Body of pancreas (tissue), 4 donors: ENCODE data around the gene UBR2. TPM values are rescaled to one million over a fixed set of nuclear protein-coding genes. Genes with fewer than 3 reads are reported as not detected.

Source experiments
- ATAC-seq: fragments of 150-250 bp; one replicate; pipeline ENCODE4 v1.9.1; 2016
- DNase-seq, 4 donors: peaks; one replicate each; pipeline ENCODE4 v3.0.0-alpha.2; 2019
- H3K27ac ChIP-seq, 4 donors: fragments of 200-600 bp; sonication (generic); 1 replicate in 3 of 4; 2 replicates in 1 of 4; pipeline versions ENCODE4 v1.5.1 to v1.6.1; 2016 to 2019; ENCODE audit warnings: mild to moderate bottlenecking in 1 of 4, mixed read lengths in 1 of 4, moderate library complexity in 1 of 4
- H3K27me3 ChIP-seq, 2 donors: fragments of 200-600 bp; sonication (generic); one replicate each; pipeline ENCODE4 v1.6.0; 2016; ENCODE audit warnings: mild to moderate bottlenecking in 1 of 2
- H3K36me3 ChIP-seq, 2 donors: fragments of 200-600 bp; sonication (generic); replicated peaks in 1 of 2; 2 replicates each; pipeline ENCODE4 v1.5.1; 2016; ENCODE audit warnings: low read depth in 2 of 2; ENCODE audit not compliant: insufficient read depth in 1 of 2
- H3K4me1 ChIP-seq: fragments of 200-600 bp; sonication (generic); one replicate; pipeline ENCODE4 v1.6.0; 2016
- H3K4me3 ChIP-seq, 2 donors: fragments of 200-600 bp; sonication (generic); 1 replicate in 1 of 2; 2 replicates in 1 of 2; pipeline ENCODE4 v1.5.1; 2016 to 2019
- H3K9me3 ChIP-seq, 3 donors: fragments of 200-600 bp; sonication (generic); 1 replicate in 2 of 3; 2 replicates in 1 of 3; pipeline ENCODE4 v1.5.1; 2016
- POLR2A ChIP-seq, 3 donors: fragments of 450-650 bp; IDR thresholded peaks; one replicate each; pipeline ENCODE4 v1.6.1; 2016; ENCODE audit warnings: antibody characterized with exemption in 3 of 3, mild to moderate bottlenecking in 2 of 3
- WGBS, 2 donors: methylation state at CpG; one replicate each; pipeline ENCODE4 v1.1.5; 2017; 5-methylcytosine and 5-hydroxymethylcytosine counted together
- intact Hi-C: fragments of 100-400 bp; cut with DNase I; formaldehyde crosslinking; loops from one replicate; pipeline ENCODE4 v1.15.1; 2023
- total RNA-seq, 2 donors: library from RNA; depleted of rRNA; stranded (reverse); fragments of >200 nt; gene quantifications; one replicate each; pipeline ENCODE4 v1.1.0, GENCODE V29; 2016
- TF ChIP-seq, protein P1 (sequence below), 7 experiments: fragments of 450-650 bp in 4 of 7; fragments of 200-600 bp in 3 of 7; sonication (generic) in 3 of 7; IDR thresholded peaks; one replicate each; pipeline ENCODE4 v1.5.1; 2016 to 2019; ENCODE audit warnings: antibody characterized with exemption in 7 of 7

UBR2 gene
- total RNA-seq, 2 donors from 2014 or later: 19.4 to 23.9 TPM

DNA sequence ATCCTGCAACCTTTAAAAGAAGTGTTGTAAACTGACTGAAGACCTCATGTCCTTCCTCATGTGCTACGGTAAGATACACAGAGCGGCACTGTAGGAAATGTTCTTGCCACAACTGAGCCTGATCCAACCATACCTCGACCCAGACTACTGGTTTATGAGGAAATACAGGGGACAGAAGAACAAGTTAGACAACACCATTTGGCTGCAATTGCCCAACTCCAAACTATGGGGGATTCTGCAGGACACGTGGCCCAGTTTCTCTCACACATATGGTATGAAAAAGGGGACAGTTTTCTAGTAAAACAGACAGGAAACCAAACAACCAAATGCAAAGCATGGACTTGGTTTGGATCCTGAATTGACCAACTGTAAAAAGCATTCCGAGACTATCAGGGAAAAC, 148.1 kb downstream of the UBR2 start:
- H3K27ac ChIP-seq: no peak overlapping the region
- intact Hi-C loops: no loop called here
- H3K36me3 ChIP-seq: no peaks in the 10 kb centered on the region
- no peak for DNase-seq
- WGBS, 2 donors: 87 to 90% methylated on average over 5 of the region's 5 CpGs
- TF ChIP-seq POLR2A (IDR thresholded peaks at IDR 0.05): no peak
- TF ChIP-seq, protein P1, sequence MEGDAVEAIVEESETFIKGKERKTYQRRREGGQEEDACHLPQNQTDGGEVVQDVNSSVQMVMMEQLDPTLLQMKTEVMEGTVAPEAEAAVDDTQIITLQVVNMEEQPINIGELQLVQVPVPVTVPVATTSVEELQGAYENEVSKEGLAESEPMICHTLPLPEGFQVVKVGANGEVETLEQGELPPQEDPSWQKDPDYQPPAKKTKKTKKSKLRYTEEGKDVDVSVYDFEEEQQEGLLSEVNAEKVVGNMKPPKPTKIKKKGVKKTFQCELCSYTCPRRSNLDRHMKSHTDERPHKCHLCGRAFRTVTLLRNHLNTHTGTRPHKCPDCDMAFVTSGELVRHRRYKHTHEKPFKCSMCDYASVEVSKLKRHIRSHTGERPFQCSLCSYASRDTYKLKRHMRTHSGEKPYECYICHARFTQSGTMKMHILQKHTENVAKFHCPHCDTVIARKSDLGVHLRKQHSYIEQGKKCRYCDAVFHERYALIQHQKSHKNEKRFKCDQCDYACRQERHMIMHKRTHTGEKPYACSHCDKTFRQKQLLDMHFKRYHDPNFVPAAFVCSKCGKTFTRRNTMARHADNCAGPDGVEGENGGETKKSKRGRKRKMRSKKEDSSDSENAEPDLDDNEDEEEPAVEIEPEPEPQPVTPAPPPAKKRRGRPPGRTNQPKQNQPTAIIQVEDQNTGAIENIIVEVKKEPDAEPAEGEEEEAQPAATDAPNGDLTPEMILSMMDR (IDR thresholded peaks at IDR 0.05): no peak
- H3K4me1 ChIP-seq: no peaks in the 10 kb centered on the region
- no peaks in the 10 kb centered on the region for H3K27me3 ChIP-seq
- H3K9me3 ChIP-seq: peaks cover 0 to 12% (median 0%) of the 10 kb centered on the region in 3 donors
- ATAC-seq: no peak
- H3K4me3 ChIP-seq: no peak overlapping the region

DNA sequence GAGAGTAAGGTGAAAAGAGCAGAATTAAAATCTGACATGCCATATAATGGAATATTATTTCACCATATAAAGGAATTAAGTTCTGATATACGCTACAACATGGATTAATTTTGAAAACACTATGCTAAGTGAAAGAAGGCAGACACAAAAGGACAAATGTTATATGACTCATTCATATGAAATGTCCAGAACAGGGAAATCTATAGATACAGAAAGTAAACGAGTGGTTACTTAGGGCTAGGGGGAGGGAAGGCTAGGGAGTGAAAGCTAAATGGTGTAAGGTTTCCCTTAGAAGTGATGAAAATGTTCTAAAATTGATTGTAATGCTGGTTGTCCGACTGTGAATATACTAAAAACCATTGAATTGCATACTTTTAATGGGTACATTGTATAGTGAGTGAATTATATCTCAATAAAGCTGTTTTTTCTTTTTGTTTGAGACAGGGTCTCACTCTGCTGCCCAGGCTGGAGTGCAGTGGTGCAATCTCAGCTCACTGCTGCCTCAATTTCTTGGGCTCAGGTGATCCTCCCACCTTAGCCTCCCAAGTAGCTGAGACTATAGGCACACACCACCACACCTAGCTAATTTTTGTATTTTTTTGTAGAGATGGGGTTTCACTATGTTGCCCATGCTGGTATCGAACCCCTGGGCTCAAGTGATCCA, 150.4 kb downstream of the UBR2 start:
- H3K4me3 ChIP-seq: no peak overlapping the region

DNA sequence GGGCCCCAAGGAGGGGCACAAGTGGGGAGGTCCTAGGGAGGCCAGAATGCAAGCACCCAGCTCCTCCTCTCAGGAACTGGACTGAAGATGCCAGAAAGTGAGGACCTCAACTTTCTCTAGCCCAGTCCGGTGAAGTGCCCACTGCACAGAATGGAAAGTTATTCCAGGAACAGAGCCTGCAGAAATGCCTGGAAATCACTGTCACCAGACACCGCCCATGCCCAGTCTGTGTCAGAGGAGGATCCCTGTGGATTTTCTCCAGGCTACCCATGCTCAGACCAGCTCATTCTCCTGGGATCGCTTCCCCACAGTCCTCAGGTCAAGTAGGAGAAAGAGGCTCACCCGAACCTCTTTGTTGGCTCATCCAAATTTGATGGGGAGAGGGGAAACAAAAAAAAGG, 152.0 kb downstream of the UBR2 start:
- Histone ChIP-seq H3K36me3 (no peaks in the 10 kb centered on the region), H3K27ac (no peak overlapping the region), H3K4me3 (no peak overlapping the region), H3K4me1 (no peaks in the 10 kb centered on the region), H3K27me3 (no peaks in the 10 kb centered on the region), H3K9me3 (peaks cover 0 to 12% (median 0%) of the 10 kb centered on the region in 3 donors)
- ATAC-seq: no peak
- no peak for TF ChIP-seq POLR2A (IDR thresholded peaks at IDR 0.05)
- TF ChIP-seq, protein P1 (IDR thresholded peaks at IDR 0.05): no peak
- intact Hi-C loops: no loop called here
- WGBS, 2 donors: 77 to 83% methylated on average over 2 to 4 of the region's 4 CpGs
- DNase-seq: no peak

More for the DNA sequence above, 150.4 kb downstream of the UBR2 start:
- no peak for TF ChIP-seq POLR2A (IDR thresholded peaks at IDR 0.05)
- TF ChIP-seq, protein P1 (IDR thresholded peaks at IDR 0.05): no peak
- peaks cover 0 to 12% (median 0%) of the 10 kb centered on the region in 3 donors for H3K9me3 ChIP-seq
- no peaks in the 10 kb centered on the region for H3K4me1 ChIP-seq
- no peaks in the 10 kb centered on the region for H3K27me3 ChIP-seq
- 70 to 72% methylated on average over 4 of the region's 4 CpGs for WGBS, 2 donors
- no peaks in the 10 kb centered on the region for H3K36me3 ChIP-seq
- no peak for ATAC-seq
- H3K27ac ChIP-seq: no peak overlapping the region
- no peak for DNase-seq
- intact Hi-C loops: no loop called here

DNA sequence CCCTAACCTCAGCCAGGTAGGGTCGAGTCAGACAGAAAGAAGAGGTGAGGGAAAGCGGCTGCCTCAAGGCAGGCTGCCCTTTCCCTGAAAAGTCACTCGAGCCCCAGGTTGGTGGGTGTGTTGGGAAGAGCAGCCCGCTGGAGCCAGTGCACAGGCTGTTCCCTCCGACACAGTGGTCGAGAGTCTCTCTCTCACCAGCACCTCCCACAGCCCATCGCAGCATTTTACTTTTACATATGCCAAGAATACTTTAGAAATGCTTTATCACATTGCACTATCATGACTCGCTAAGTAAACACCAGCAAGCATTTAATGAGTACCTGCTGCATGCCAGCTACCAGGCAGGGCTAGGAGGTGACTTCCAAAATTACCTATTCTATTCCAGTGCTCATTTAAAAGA, 156.9 kb downstream of the UBR2 start:
- no peaks in the 10 kb centered on the region for H3K36me3 ChIP-seq
- H3K9me3 ChIP-seq: no peaks in the 10 kb centered on the region
- WGBS, 2 donors: 52 to 56% methylated on average over 8 of the region's 8 CpGs
- intact Hi-C loops: loop anchor here (5.0 kb wide), 1 partner anchor 53 kb away; no protein-coding TSS in a partner anchor
- H3K27ac ChIP-seq: no peak overlapping the region
- H3K27me3 ChIP-seq: no peaks in the 10 kb centered on the region
- no peak overlapping the region for H3K4me3 ChIP-seq
- H3K4me1 ChIP-seq: no peaks in the 10 kb centered on the region
- TF ChIP-seq, protein P1 (IDR thresholded peaks at IDR 0.05): no peak
- TF ChIP-seq POLR2A (IDR thresholded peaks at IDR 0.05): no peak
- no peak for DNase-seq
- ATAC-seq: no peak

DNA sequence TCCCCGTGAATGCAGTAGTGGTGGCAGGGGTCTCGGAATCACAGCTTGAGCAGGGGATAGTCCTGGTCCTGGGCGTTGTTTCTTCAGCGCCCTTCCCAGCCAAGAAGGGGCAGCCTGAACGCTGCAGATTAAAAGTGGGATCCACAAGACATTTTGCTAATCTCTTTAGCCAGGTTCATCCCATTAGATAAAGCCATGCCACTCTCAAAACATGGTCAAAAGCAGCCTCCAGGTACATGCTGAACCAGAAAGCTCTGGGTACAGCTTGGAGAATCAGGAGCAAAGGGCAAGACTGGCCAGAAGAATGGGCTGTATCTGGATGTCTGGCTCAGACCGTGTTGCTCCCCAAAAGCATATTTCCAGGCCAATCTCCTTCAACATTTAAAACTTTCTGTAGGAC, 158.7 kb downstream of the UBR2 start, which contains the start of gene PRPH2:
TSS of gene PRPH2 (minus strand) at position 101 of the 400 bp plus-strand sequence. CDS start 263 bp downstream, outside the sequence.
- intact Hi-C loops: loop anchor here (5.0 kb wide), 1 partner anchor 55 kb away; no protein-coding TSS in a partner anchor
- no peak for TF ChIP-seq POLR2A (IDR thresholded peaks at IDR 0.05)
- TF ChIP-seq, protein P1 (IDR thresholded peaks at IDR 0.05): no peak
- Histone ChIP-seq H3K36me3 (no peaks in the 10 kb centered on the region), H3K27me3 (no peaks in the 10 kb centered on the region), H3K27ac (no peak within 1 kb of the TSS), H3K4me3 (no peak within 1 kb of the TSS), H3K9me3 (no peaks in the 10 kb centered on the region), H3K4me1 (peaks cover 15% of the 10 kb centered on the region)
- WGBS, 2 donors: 68 to 84% methylated on average over 6 of the region's 6 CpGs
- ATAC-seq (no peak), DNase-seq (no peak)
